Activated T-cell treated with anti-CD3 and anti-CD28 coated beads, Interleukin-2, amount 50 U/mL, for 24 hours (primary cell): Measurements from ENCODE around the gene SPACA7.

ENCODE experiments used
- DNase-seq: peaks from one replicate; pipeline ENCODE4 v3.0.0-alpha.2; 2020
- H3K27ac Mint-ChIP-seq: 2 replicates; pipeline ENCODE4 v1.8.0; 2020; ENCODE audit warnings: mild to moderate bottlenecking, mixed read lengths
- H3K27me3 Mint-ChIP-seq: 2 replicates; pipeline ENCODE4 v1.8.0; 2020; ENCODE audit warnings: mixed read lengths
- H3K36me3 Mint-ChIP-seq: 2 replicates; pipeline ENCODE4 v1.8.0; 2020; ENCODE audit warnings: low read depth, mixed read lengths
- H3K4me1 Mint-ChIP-seq: 2 replicates; pipeline ENCODE4 v1.8.0; 2020; ENCODE audit warnings: low read depth, mixed read lengths
- H3K4me3 Mint-ChIP-seq: 2 replicates; pipeline ENCODE4 v1.8.0; 2020; ENCODE audit warnings: mild to moderate bottlenecking, moderate library complexity, mixed read lengths
- H3K9me3 Mint-ChIP-seq: 2 replicates; pipeline ENCODE4 v1.8.0; 2020; ENCODE audit warnings: mixed read lengths

The SPACA7 gene

DNA sequence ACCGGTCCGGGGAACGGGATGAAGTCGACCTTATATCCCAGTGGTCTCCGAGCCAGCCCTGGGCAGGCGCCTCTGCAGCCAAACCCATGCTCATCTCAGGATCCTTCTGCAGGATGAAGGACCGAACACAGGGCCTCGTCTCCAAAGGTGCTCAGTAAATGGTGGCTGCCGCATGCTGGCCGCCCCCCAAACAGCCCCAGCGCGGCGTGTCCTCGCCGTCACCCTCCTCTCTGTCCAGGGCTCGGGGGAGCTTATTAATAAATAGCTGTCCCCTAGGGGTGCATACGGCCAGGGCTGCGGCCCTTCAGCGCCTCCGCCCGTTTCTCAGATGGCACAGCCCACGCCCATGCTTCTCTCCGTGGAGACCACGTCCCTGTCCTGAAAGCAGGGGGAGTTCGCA is 32.6 kb upstream of the SPACA7 start:
- no peak for DNase-seq
- Mint-ChIP-seq H3K4me1 (peaks cover 5% of the 10 kb centered on the region), H3K27ac (no peak overlapping the region), H3K4me3 (no peak overlapping the region), H3K36me3 (no peaks in the 10 kb centered on the region), H3K27me3 (peaks cover 61% of the 10 kb centered on the region), H3K9me3 (peaks cover 2% of the 10 kb centered on the region)

DNA sequence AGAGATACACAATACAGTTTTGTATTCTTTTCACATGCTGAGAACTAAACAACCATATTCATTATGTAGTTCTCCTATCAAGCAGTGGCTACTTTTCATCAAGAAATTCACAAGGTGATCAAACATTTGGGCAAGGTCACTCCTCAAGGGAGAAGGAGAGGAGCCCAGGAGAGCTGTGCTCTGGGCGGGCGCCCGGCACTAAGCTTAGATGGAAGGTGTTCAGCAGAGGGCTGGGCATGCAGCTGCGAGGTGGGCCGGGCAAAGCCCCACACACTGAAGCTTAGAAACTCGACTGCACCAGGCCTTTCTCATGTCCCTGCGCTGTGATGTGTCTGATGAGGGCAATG is 30.4 kb upstream of the SPACA7 start:
- Mint-ChIP-seq H3K27ac (no peak overlapping the region), H3K9me3 (no peaks in the 10 kb centered on the region), H3K36me3 (no peaks in the 10 kb centered on the region), H3K4me1 (peaks cover 5% of the 10 kb centered on the region), H3K4me3 (no peak overlapping the region), H3K27me3 (peaks cover 70% of the 10 kb centered on the region)
- no peak for DNase-seq

DNA sequence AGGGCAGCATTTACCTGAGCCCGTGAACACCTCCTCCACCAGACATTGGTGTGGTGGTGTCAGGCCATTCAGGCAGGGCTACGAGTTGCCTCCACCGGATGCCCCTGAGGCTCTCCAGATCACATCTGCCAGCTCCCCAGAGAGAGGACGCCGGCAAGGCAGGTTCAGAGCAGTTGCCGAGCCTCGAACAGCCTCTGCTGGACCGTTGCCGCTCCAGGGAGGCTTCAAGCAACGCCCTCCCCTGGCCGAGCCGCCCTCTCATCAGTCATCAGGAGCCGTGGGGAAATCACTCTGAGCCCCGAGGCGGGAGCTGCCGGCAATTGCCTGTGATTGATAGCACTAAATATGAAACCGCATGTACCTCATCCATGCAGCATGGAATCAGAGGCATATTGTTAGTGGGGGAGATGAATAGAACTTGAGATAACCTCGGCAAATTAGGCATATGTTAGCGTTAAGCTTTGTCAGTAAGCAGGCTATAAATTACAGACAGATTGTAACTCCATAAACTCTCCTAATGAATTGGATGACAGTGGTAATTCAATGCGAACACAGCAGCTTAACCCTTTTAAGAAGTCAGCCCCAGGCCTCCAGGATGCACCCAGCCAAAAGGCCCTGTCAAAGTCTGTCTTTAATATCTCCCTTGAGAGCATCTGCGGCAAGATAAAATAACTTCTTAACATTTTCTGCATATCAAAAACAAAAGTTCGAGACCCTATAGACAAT is 29.8 kb upstream of the SPACA7 start:
- H3K4me3 Mint-ChIP-seq = no peak overlapping the region
- peaks cover 5% of the 10 kb centered on the region for H3K4me1 Mint-ChIP-seq
- no peak for DNase-seq
- no peak overlapping the region for H3K27ac Mint-ChIP-seq
- peaks cover 75% of the 10 kb centered on the region for H3K27me3 Mint-ChIP-seq
- H3K36me3 Mint-ChIP-seq = no peaks in the 10 kb centered on the region
- H3K9me3 Mint-ChIP-seq = no peaks in the 10 kb centered on the region

DNA sequence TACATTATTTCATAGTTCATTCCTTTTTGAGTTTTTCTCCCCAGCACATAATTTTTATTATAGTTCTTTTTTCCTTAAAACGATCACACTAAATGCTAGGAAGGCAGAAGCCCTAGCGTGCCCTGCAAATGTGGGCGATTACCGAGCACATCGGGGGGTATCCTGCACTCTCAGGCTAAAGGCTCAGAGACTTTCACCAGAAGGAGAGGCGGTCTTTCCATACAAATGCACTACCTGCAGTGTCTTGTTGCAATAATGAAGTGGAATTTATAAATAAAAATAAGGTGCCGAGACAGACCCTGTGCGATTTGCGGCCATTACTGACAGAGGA is 29.3 kb upstream of the SPACA7 start:
- Mint-ChIP-seq H3K9me3 (no peaks in the 10 kb centered on the region), H3K4me1 (peaks cover 5% of the 10 kb centered on the region), H3K36me3 (no peaks in the 10 kb centered on the region), H3K27ac (no peak overlapping the region), H3K4me3 (no peak overlapping the region), H3K27me3 (peaks cover 75% of the 10 kb centered on the region)
- no peak for DNase-seq

DNA sequence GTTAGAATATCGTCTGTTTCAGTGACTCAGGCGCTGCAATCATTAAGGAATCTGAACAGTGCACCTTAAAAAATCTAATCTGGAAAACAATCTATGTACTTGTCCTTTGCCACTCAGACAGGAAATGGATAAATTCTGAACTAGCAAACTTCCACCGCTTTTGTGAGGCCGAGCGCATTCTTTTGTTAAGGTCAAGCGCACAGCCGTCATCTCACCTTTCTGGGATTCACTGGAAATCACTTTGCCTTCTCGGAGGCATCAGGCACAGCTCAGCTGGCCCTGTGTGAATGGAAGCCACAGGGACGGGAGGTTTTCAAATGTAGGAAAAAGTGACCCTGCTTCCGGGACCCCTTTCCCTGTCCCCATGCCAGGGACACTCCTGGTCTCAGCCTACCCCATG is 28.2 kb upstream of the SPACA7 start:
- Mint-ChIP-seq H3K4me1 (peaks cover 5% of the 10 kb centered on the region), H3K4me3 (no peak overlapping the region), H3K36me3 (no peaks in the 10 kb centered on the region), H3K9me3 (no peaks in the 10 kb centered on the region), H3K27ac (no peak overlapping the region), H3K27me3 (peaks cover 70% of the 10 kb centered on the region)
- no peak for DNase-seq

DNA sequence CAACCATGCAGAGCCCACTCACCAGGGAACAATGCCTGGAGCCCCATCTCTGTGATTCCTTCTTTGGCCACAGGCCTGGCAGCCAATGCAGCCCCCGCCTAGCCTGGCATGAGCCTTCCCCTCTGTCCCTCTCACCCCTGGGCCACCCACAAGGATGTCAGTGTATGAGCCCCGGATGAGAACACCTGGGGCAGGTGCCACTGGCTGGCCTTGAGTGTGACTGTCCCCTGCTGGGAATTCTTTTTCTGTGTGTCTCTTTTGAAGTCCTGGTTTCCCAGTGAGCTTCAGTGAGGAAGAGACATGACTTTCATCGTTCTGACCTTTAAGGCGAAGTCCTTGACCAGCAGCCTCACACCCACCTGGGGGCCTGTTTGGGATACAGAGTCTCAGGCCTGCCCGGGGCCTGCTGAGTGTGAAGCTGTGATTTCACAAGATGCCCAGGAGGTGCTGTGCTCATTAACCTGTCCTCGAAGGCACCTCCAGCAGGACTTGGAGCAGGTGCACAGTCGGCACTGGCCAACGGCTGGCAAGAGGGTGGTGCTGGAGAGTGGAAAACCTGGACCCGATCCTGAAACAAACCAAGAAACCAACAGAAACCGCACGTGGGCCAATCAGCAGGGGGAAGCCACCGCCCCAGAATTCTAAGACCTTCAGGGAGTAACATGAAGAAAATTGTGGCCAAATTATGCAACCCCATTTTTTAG is 27.4 kb upstream of the SPACA7 start:
- Mint-ChIP-seq H3K4me1 (peaks cover 5% of the 10 kb centered on the region), H3K27ac (no peak overlapping the region), H3K36me3 (no peaks in the 10 kb centered on the region), H3K27me3 (peaks cover 65% of the 10 kb centered on the region), H3K4me3 (no peak overlapping the region), H3K9me3 (no peaks in the 10 kb centered on the region)
- DNase-seq = no peak

DNA sequence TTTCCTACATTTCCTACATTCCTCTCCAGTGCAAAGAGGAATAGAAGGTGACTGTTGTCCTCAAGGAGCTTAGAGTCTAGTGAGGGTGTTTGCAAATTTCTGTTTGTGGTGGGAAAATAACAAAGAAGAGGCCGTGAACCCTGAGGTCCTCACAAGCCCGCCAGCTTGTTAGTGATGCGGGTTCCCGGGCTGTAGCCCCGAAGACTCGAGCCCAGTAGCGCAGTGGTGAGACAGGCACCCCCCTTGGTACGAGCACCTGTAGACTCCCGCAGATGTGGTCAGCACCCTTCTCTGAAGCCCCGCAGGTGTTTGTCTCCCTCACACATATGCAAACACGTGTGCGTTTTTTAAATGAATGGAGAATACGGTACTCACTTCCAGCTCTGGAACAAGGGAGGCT is 26.5 kb upstream of the SPACA7 start:
- DNase-seq = no peak
- peaks cover 57% of the 10 kb centered on the region for H3K27me3 Mint-ChIP-seq
- no peak overlapping the region for H3K27ac Mint-ChIP-seq

DNA sequence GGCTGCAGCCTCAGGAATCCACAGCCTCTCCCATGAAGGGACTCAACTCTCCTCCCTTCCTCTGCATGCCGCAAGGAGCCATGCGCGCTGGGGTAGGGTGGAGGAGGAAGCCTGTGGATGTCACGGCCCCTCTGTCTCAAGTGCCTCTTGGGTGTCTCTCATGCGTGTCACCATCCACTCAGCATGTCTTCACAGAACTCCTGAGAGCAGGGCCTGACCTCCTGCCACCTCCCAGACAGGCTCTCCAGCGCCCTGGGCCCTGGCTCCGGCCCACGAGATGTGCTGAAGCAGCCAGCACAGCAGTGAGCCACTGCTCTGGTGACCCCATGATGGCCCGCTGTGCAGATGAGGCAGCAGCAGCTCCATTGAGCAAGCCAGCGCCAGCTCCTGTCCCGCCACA is 25.9 kb upstream of the SPACA7 start:
- no peak for DNase-seq
- H3K27me3 Mint-ChIP-seq = peaks cover 52% of the 10 kb centered on the region
- no peaks in the 10 kb centered on the region for H3K36me3 Mint-ChIP-seq
- no peak overlapping the region for H3K27ac Mint-ChIP-seq
- no peak overlapping the region for H3K4me3 Mint-ChIP-seq
- peaks cover 5% of the 10 kb centered on the region for H3K4me1 Mint-ChIP-seq
- no peaks in the 10 kb centered on the region for H3K9me3 Mint-ChIP-seq

More for the DNA sequence above, 26.5 kb upstream of the SPACA7 start:
- Mint-ChIP-seq H3K36me3 (no peaks in the 10 kb centered on the region), H3K4me3 (no peak overlapping the region), H3K9me3 (no peaks in the 10 kb centered on the region), H3K4me1 (peaks cover 5% of the 10 kb centered on the region)

DNA sequence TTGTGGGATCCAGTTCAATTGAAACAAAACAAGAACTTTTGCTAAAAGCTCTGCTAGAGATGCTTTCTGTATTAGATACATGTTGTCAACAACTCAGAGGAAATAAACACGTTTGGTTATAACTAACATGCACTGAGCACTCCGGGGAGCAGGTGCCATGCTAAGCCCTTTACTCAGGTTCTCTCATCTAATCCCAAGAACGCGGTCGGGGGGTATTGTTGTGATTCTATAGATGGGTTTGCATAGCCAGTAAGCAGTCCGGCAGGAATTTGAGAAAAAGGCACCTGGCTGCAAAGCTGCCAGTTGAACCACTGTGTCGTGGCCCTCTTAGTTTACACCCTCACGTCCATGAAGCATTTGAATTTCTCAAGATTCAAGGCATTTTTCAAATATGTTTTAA is 24.3 kb upstream of the SPACA7 start:
- Mint-ChIP-seq H3K27me3 (peaks cover 37% of the 10 kb centered on the region), H3K4me1 (peaks cover under 1% of the 10 kb centered on the region), H3K27ac (no peak overlapping the region), H3K9me3 (no peaks in the 10 kb centered on the region), H3K4me3 (no peak overlapping the region), H3K36me3 (no peaks in the 10 kb centered on the region)
- no peak for DNase-seq

DNA sequence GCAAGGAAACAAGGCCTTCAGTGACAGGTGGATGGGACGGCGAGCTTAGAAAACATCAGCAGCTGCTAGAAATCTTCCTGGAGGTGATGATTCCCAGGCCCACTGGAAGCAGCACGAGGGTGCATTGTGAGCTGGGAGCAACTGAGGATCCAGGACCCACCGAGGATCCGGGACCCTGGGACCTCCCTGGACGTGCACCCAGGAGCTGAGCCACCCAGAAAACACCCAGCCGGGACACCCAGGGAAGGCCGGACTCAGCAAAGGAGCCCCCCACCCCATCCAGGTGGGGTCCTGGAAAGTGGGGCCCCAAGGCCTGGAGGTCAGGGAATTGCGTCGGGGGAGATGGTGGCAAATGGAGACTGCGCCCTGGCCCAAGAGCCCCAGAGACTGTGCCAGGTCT is 22.3 kb upstream of the SPACA7 start:
- Mint-ChIP-seq H3K9me3 (peaks cover 8% of the 10 kb centered on the region), H3K36me3 (no peaks in the 10 kb centered on the region), H3K27me3 (peaks cover 18% of the 10 kb centered on the region), H3K4me1 (no peaks in the 10 kb centered on the region), H3K4me3 (no peak overlapping the region), H3K27ac (no peak overlapping the region)
- DNase-seq = no peak

DNA sequence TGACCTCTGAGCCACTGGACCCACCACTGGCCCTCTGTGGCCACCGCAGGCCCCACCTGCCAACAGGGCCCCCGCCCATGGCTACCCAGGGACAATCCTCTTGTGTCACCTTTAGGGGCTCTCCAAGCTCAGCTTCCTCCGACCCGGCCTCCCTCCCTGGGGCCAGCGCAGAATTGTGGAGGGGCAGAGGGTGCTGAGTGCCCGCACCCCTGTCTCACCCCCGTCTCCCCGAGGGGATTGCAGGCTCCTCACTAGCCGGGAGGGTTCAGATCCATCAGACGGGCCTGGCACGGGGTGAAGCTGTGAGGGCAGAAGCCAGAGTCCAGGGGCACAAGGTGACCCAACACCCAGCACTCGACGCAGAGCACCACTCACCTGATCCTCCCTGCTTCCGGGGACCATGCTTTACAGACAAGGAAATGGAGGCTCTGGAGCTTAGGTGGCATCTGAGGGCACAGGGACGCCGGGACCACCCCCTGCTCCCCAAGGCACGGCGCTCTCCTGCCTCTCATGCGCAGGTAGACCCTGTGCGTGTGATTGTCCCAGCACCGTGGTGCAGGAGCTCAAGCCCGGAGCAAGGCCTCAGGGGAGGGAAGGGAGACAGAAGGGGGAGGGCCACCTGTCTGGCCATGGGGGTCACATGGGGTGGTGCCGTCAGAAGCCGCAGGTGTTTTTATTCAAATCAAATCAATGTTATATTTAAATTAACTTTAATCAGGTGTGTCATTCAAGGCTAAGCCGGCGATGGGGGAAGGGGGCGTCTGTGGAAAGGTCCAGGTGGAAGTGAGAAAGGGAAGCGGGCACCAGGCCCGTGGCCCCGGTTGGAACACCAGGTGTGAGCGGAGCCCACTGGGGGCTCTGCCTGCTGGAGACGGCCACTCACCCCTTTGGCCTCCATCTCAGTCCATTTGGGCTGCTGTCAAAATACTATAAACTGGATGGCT is 21.6 kb upstream of the SPACA7 start:
- Mint-ChIP-seq H3K27me3 (peaks cover 11% of the 10 kb centered on the region), H3K27ac (no peak overlapping the region), H3K36me3 (no peaks in the 10 kb centered on the region), H3K4me3 (no peak overlapping the region), H3K4me1 (no peaks in the 10 kb centered on the region), H3K9me3 (peaks cover 8% of the 10 kb centered on the region)
- no peak for DNase-seq

DNA sequence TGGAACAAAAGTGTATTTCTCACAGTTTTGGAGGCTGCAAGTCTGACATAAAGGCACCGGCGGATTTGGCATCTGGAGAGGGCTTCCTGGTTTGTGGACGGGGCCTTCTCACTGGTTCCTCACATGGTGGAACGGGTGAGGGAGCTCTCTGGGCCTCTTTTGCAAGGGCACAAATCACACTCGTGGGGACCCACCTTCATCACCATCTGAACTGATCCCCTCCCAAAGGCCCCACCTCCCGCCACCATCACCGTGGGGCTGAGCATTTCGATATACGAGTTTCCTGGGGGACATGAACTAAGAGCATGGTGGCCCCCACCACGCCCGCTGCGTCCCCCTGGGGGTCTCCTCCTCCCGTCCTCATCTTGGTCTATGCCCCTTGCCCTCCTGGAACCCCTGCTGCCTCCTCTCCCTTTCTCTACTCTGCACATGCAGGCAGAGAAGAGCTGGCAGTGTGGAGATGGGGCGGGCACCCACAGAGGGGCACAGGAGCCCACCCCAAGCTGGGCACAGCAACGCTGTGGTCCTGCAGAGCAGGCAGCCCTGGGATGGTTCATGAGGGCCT is 20.8 kb upstream of the SPACA7 start:
- H3K36me3 Mint-ChIP-seq = no peaks in the 10 kb centered on the region

DNA sequence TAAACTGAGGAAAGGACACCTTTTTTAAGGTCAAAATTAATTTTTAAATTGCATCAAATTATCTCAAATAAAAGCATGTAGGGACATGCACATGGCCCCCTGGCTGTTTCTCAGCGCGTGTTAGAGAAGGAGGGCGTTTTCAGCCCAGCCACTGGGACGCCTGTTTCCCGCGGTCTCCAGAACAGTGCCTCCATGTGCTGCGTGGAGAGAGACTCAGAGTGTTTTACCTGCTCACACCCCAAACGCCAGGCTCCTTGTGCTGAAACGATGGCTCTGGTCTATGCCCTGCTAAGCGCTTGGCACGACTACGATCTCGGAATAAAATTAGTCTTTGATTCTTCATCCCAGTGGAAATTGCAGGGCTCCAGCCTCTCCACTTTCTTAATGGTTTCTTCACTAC is 20.0 kb upstream of the SPACA7 start:
- Mint-ChIP-seq H3K27ac (no peak overlapping the region), H3K4me3 (no peak overlapping the region), H3K4me1 (no peaks in the 10 kb centered on the region), H3K9me3 (peaks cover 8% of the 10 kb centered on the region), H3K27me3 (peaks cover 5% of the 10 kb centered on the region), H3K36me3 (no peaks in the 10 kb centered on the region)
- no peak for DNase-seq

More for the DNA sequence above, 20.8 kb upstream of the SPACA7 start:
- Mint-ChIP-seq H3K9me3 (peaks cover 8% of the 10 kb centered on the region), H3K27me3 (peaks cover 10% of the 10 kb centered on the region), H3K4me1 (no peaks in the 10 kb centered on the region), H3K4me3 (no peak overlapping the region), H3K27ac (no peak overlapping the region)
- DNase-seq = no peak

DNA sequence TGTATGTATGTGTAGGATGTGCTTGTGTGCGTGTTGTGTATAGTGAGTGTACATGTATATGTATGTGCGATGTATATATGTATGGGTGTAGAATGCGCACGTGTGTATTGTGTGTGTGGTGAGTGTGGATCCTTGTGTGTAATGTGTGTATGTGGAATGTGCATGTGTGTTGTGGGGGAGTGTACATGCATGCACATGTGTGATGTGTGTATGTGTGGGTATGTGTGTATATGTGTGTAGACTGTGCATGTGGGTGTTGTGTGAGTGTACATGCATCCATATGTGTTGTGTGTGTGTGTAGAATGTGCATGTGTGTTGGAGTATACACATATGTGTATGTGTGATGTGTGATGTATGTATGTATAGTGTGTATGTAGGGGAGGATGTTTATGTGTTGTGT is 18.0 kb upstream of the SPACA7 start:
- no peak for DNase-seq
- Mint-ChIP-seq H3K36me3 (no peaks in the 10 kb centered on the region), H3K4me1 (no peaks in the 10 kb centered on the region), H3K27ac (no peak overlapping the region), H3K27me3 (peaks cover 9% of the 10 kb centered on the region), H3K9me3 (peaks cover 8% of the 10 kb centered on the region), H3K4me3 (no peak overlapping the region)
